Uterus (tissue), 2 donors: ENCODE results near the gene TMC3.
A peak's percentile ranks its signal among the peaks of the same experiment; 100 is the strongest.

Experiments
- POLR2A ChIP-seq, 2 donors: fragments of 450-650 bp; IDR thresholded peaks; one replicate each; pipeline ENCODE4 v1.6.1; 2016; ENCODE audit warnings: antibody characterized with exemption in 2 of 2, mild to moderate bottlenecking in 1 of 2, moderate library complexity in 1 of 2
- TF ChIP-seq, protein P1 (sequence below), 4 experiments: fragments of 200-600 bp in 2 of 4; fragments of 450-650 bp in 2 of 4; sonication (generic) in 2 of 4; IDR thresholded peaks; one replicate each; pipeline ENCODE4 v1.5.1; 2016 to 2019; ENCODE audit warnings: antibody characterized with exemption in 4 of 4, mild to moderate bottlenecking in 2 of 4, moderate library complexity in 1 of 4

DNA sequence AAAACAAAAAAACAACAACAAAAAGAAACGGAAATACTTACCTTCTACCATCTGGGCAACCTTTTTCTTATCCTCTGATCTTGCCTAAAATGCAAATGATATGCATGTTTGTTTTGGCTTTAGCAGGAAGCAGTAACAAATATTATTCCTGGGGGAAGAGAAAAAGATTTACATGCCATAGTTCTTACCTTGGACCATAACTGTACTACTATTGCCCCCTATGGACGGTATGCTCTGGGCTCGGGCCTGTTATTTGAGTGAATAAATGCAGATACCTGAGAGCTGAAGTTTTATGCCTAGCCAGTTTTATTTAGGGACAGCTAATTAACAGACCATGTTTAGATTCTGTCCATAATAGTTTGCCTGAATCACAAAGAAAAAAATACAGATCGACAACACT, 37.4 kb downstream of the TMC3 start:
- TF ChIP-seq, protein P1, sequence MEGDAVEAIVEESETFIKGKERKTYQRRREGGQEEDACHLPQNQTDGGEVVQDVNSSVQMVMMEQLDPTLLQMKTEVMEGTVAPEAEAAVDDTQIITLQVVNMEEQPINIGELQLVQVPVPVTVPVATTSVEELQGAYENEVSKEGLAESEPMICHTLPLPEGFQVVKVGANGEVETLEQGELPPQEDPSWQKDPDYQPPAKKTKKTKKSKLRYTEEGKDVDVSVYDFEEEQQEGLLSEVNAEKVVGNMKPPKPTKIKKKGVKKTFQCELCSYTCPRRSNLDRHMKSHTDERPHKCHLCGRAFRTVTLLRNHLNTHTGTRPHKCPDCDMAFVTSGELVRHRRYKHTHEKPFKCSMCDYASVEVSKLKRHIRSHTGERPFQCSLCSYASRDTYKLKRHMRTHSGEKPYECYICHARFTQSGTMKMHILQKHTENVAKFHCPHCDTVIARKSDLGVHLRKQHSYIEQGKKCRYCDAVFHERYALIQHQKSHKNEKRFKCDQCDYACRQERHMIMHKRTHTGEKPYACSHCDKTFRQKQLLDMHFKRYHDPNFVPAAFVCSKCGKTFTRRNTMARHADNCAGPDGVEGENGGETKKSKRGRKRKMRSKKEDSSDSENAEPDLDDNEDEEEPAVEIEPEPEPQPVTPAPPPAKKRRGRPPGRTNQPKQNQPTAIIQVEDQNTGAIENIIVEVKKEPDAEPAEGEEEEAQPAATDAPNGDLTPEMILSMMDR (IDR thresholded peaks at IDR 0.05) = peak in 1 of 4 experiments; percentile 13
- no peak for TF ChIP-seq POLR2A (IDR thresholded peaks at IDR 0.05)
